ENCODE measurements around the gene SLC5A8.

SLC5A8 gene, protein sequence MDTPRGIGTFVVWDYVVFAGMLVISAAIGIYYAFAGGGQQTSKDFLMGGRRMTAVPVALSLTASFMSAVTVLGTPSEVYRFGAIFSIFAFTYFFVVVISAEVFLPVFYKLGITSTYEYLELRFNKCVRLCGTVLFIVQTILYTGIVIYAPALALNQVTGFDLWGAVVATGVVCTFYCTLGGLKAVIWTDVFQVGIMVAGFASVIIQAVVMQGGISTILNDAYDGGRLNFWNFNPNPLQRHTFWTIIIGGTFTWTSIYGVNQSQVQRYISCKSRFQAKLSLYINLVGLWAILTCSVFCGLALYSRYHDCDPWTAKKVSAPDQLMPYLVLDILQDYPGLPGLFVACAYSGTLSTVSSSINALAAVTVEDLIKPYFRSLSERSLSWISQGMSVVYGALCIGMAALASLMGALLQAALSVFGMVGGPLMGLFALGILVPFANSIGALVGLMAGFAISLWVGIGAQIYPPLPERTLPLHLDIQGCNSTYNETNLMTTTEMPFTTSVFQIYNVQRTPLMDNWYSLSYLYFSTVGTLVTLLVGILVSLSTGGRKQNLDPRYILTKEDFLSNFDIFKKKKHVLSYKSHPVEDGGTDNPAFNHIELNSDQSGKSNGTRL

DNA sequence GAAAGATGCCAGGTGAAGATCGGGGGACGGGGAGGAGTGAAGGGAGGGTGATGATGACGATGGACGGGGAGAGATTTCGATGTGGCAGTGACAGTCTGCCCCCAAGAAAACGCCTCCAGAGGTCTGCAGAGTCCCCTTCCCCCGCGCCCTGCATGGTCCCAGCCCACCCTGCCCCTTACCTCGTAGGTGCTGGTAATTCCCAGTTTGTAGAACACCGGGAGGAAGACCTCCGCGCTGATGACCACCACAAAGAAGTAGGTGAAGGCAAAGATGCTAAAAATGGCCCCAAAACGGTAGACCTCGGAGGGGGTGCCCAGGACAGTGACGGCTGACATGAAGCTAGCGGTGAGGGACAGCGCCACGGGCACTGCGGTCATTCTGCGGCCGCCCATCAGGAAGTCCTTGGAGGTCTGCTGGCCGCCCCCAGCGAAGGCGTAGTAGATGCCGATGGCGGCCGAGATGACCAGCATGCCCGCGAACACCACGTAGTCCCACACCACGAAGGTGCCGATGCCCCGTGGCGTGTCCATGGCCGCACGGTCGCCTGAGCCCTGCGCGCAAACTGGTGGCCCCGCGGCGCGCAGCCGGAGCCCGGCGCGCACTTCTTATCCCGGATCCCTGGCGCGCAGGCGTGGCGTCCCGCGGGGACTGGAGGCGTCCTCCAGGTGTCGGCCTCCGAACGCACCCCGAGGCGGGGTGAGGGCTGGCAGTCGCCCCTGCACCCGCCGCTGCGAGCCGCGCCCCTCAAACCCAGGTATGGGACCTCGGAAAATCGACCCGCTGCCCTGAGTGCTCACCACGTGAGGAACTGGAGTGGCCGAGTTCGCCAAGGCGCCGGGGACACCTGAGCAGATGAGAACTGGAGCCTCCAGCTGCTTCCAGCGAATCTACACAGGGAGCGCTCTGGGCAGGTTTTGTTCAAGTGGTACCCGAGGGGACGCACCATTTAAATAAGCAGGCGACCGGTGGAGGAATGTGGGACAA lies at the start of gene SLC5A8:
Gene SLC5A8, minus strand, starts transcription at position 920 of the 984 bp plus-strand sequence. Its CDS starts 390 bp downstream, at position 530.
- no peak for TF ChIP-seq Cebpa-rat (IDR thresholded peaks at IDR 0.05)
- H3K27me3 ChIP-seq = no peaks in the 10 kb centered on the region
- no peaks in the 10 kb centered on the region for H3K36me3 ChIP-seq
- H3K9me3 ChIP-seq = peaks cover 19% of the 10 kb centered on the region
- H3K4me3 ChIP-seq = no peak within 1 kb of the TSS
- H3K4me2 ChIP-seq = no peak within 1 kb of the TSS
- no peaks in the 10 kb centered on the region for H4K20me1 ChIP-seq
- no peak within 1 kb of the TSS for H3K27ac ChIP-seq
- no peaks in the 10 kb centered on the region for H3K4me1 ChIP-seq
- H3K9ac ChIP-seq = no peak within 1 kb of the TSS

- no peaks in the 10 kb centered on the region for H3K27me3 ChIP-seq
- H3K36me3 ChIP-seq = no peaks in the 10 kb centered on the region
- H3K9ac ChIP-seq = no peak overlapping the region
- no peak overlapping the region for H3K4me2 ChIP-seq
- H3K4me1 ChIP-seq = no peaks in the 10 kb centered on the region
- H4K20me1 ChIP-seq = no peaks in the 10 kb centered on the region
- no peak for TF ChIP-seq Cebpa-rat (IDR thresholded peaks at IDR 0.05)
- H3K4me3 ChIP-seq = no peak overlapping the region
- H3K27ac ChIP-seq = no peak overlapping the region
- H3K9me3 ChIP-seq = peaks cover 10% of the 10 kb centered on the region
These were observed 47.3 kb upstream of the SLC5A8 start for GRCh38 chr12:101257357-101257756.

- Histone ChIP-seq H3K4me1 (no peaks in the 10 kb centered on the region), H3K4me3 (no peak overlapping the region), H3K27ac (no peak overlapping the region), H3K4me2 (no peak overlapping the region), H3K27me3 (no peaks in the 10 kb centered on the region), H4K20me1 (no peaks in the 10 kb centered on the region), H3K9me3 (peaks cover 10% of the 10 kb centered on the region), H3K9ac (no peak overlapping the region), H3K36me3 (no peaks in the 10 kb centered on the region)
- no peak for TF ChIP-seq Cebpa-rat (IDR thresholded peaks at IDR 0.05)
These were observed 46.2 kb upstream of the SLC5A8 start for GRCh38 chr12:101256266-101256665.

GRCh38 chr12:101243616-101244015 lies 33.6 kb upstream of the SLC5A8 start:
- Histone ChIP-seq H3K9me3 (peaks cover 23% of the 10 kb centered on the region), H3K4me1 (no peaks in the 10 kb centered on the region), H3K27me3 (no peaks in the 10 kb centered on the region), H3K36me3 (no peaks in the 10 kb centered on the region), H3K4me3 (no peak overlapping the region), H4K20me1 (no peaks in the 10 kb centered on the region), H3K27ac (no peak overlapping the region), H3K4me2 (no peak overlapping the region), H3K9ac (no peak overlapping the region)
- no peak for TF ChIP-seq Cebpa-rat (IDR thresholded peaks at IDR 0.05)

- H3K4me3 ChIP-seq = no peak overlapping the region
- H3K27ac ChIP-seq = no peak overlapping the region
- H4K20me1 ChIP-seq = no peaks in the 10 kb centered on the region
- H3K27me3 ChIP-seq = no peaks in the 10 kb centered on the region
- H3K4me1 ChIP-seq = no peaks in the 10 kb centered on the region
- H3K9ac ChIP-seq = no peak overlapping the region
- H3K9me3 ChIP-seq = peaks cover 23% of the 10 kb centered on the region
- H3K36me3 ChIP-seq = no peaks in the 10 kb centered on the region
- no peak for TF ChIP-seq Cebpa-rat (IDR thresholded peaks at IDR 0.05)
- H3K4me2 ChIP-seq = no peak overlapping the region
These were observed 33.0 kb upstream of the SLC5A8 start for GRCh38 chr12:101243074-101243473.

DNA sequence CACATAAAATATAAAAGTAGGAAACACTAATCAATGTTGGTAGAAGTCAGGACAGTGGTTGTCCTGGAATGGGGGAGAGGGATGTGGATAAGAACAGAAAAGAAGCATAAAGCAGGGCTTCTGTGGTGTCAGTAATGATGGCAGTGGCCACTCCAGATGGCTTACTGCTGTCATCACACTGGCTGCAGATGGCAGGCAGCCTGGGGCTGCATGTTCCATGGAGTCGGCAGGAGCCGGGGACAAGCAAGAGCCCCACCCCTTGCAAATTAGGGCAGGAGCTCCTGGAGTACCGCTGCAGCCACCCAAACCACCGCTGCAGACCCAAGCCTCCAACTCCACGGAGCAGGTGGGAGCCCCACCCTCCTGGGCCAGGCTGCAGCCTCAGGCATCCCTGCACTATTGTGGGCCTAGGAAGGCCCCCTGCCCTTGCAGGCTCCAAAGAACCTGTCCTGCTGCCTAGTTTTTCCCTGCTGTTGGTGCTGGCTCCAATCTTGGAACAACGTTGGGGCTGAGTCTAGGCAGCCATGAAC lies 28.8 kb upstream of the SLC5A8 start:
- Histone ChIP-seq H3K4me2 (no peak overlapping the region), H3K27me3 (no peaks in the 10 kb centered on the region), H3K4me1 (no peaks in the 10 kb centered on the region), H3K4me3 (no peak overlapping the region), H3K27ac (no peak overlapping the region), H3K36me3 (no peaks in the 10 kb centered on the region), H3K9ac (no peak overlapping the region), H4K20me1 (no peaks in the 10 kb centered on the region), H3K9me3 (peaks cover 23% of the 10 kb centered on the region)
- no peak for TF ChIP-seq Cebpa-rat (IDR thresholded peaks at IDR 0.05)

DNA sequence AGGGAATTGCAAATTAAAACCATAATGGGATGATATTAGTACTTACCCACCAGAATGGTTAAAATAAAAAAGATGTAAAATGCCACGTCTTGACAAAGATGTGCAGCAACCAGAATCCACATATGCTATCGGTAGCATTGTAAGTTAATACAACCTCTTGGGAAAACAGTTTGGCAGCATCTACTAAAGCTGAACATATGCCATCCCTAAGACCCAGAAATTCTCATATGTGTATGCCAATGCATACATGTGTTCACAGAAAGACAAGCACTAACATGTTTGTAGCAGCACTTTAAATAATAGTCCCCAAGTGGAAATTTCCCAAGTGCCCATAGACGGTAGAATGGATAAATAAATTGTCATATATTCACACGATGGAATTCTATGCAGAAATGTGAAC lies 28.3 kb upstream of the SLC5A8 start:
- no peak for TF ChIP-seq Cebpa-rat (IDR thresholded peaks at IDR 0.05)
- H3K9me3 ChIP-seq = peaks cover 23% of the 10 kb centered on the region
- no peaks in the 10 kb centered on the region for H4K20me1 ChIP-seq
- H3K4me1 ChIP-seq = no peaks in the 10 kb centered on the region
- no peaks in the 10 kb centered on the region for H3K36me3 ChIP-seq
- H3K27ac ChIP-seq = no peak overlapping the region
- no peaks in the 10 kb centered on the region for H3K27me3 ChIP-seq
- no peak overlapping the region for H3K4me3 ChIP-seq
- H3K9ac ChIP-seq = no peak overlapping the region
- H3K4me2 ChIP-seq = no peak overlapping the region

- H3K27me3 ChIP-seq = no peaks in the 10 kb centered on the region
- no peaks in the 10 kb centered on the region for H3K36me3 ChIP-seq
- H4K20me1 ChIP-seq = no peaks in the 10 kb centered on the region
- H3K4me3 ChIP-seq = no peak overlapping the region
- no peak for TF ChIP-seq Cebpa-rat (IDR thresholded peaks at IDR 0.05)
- no peak overlapping the region for H3K9ac ChIP-seq
- H3K9me3 ChIP-seq = peaks cover 19% of the 10 kb centered on the region
- H3K4me2 ChIP-seq = no peak overlapping the region
- H3K27ac ChIP-seq = no peak overlapping the region
- no peaks in the 10 kb centered on the region for H3K4me1 ChIP-seq
These were observed 25.6 kb upstream of the SLC5A8 start for GRCh38 chr12:101235686-101236085.

DNA sequence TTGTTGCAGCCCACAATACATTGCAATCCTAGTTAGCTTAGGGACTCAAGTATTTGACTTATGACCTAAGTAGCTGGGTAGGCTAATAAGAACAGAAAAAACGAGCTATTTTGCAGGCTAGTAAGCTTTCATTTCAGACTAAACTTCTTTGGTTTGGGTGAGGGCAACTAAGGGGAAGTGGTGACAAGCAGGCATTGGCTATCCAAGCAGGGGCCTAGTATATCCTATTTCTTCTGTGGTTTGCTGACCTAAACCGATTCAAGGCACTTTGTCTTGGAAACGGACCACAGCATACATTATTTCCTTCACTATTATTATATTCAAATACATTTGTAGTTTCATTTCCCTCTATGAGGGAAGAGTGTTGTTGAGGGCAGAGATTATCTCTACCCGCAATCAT lies 21.6 kb upstream of the SLC5A8 start:
- Histone ChIP-seq H4K20me1 (no peaks in the 10 kb centered on the region), H3K9ac (no peak overlapping the region), H3K27me3 (no peaks in the 10 kb centered on the region), H3K4me1 (no peaks in the 10 kb centered on the region), H3K27ac (no peak overlapping the region), H3K9me3 (no peaks in the 10 kb centered on the region), H3K36me3 (no peaks in the 10 kb centered on the region), H3K4me3 (no peak overlapping the region), H3K4me2 (no peak overlapping the region)
- no peak for TF ChIP-seq Cebpa-rat (IDR thresholded peaks at IDR 0.05)

Measured in BLaER1 (cell line).